GM12875 (cell line): Measurements from ENCODE around the gene ZNF426.

ENCODE experiments used
- H3K4me3 ChIP-seq: one replicate; pipeline ENCODE4 v1.5.1; 2011; ENCODE audit warnings: low read depth, low read length, control low read depth
- CTCF ChIP-seq: IDR thresholded peaks from 2 replicates; pipeline ENCODE4 v1.5.1; 2011; ENCODE audit warnings: low read depth, mild to moderate bottlenecking, control low read depth, inconsistent platforms, low read length, moderate library complexity, borderline replicate concordance; ENCODE audit not compliant: insufficient read depth

The ZNF426 gene

GRCh38 chr19:9485140-9485539 is 53.3 kb downstream of the ZNF426 start:
- no peak for TF ChIP-seq CTCF
- H3K4me3 ChIP-seq = no peak overlapping the region

GRCh38 chr19:9474975-9475374 is 63.5 kb downstream of the ZNF426 start:
- H3K4me3 ChIP-seq = no peak overlapping the region
- TF ChIP-seq CTCF = no peak
